ENCODE data around the gene CPTP.
"Not testable (repeated sequence)": the region's sequence is repeated elsewhere in the genome, so short reads cannot be mapped to it uniquely, and the experiment has no call there.

Gene CPTP

GRCh38 chr1:1306661-1307260 is 17.8 kb upstream of the CPTP start:
- peak; percentile 26 for DNase-seq (ENCODE audit: low spot score)

- peak; percentile 19 for DNase-seq (ENCODE audit: low spot score)
Observed at GRCh38 chr1:1307261-1307922, 17.2 kb upstream of the CPTP start.

DNA sequence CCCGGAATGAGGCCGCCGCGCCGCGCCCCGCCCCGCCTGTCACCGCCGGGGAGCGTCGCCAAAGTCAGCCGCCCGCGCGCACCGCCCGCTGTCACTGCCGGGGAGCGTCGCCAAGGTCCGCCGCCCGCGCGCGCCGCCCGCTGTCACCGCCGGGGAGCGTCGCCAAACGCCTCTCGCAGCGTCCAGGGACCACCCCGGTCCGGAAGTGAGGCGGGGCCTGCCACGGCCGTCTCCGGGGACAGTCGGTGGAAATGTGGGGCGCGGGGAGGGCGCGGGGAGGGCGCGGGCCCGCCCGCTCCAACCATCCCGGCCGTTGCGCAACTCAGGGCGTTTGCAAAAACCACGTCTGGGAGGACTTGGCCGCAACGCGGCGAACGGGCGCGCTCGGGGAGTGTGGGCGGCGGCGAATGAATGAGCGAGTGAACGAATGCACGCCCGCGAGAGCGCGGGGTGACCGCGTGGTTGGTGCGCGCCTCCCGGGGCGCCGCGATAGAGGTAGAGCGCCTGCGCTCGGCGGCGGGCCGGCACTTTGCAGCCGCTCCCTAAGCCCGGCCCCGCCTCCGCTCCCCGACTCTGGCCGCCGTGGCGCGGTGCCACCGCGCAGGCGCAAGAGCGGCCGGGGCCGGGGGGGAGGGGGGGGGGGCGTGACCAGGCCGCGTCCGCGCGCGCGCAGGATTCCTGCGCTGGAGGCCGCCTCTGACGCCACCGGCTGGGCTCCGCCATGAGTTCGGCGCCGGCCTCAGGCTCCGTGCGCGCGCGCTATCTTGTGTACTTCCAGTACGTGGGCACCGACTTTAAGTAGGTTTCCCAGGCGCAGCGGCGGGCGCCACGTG is 16.5 kb upstream of the CPTP start, which contains the start of the genes ACAP3 and PUSL1:
Gene ACAP3 (minus strand): TSS at position 8 of the 833 bp plus-strand sequence. CDS start 115 bp downstream, outside the sequence.
Gene PUSL1 (plus strand): TSS at position 675 of the 833 bp plus-strand sequence. CDS start 47 bp downstream, at position 722.
- peak; percentile 84 for DNase-seq (ENCODE audit: low spot score)

DNA sequence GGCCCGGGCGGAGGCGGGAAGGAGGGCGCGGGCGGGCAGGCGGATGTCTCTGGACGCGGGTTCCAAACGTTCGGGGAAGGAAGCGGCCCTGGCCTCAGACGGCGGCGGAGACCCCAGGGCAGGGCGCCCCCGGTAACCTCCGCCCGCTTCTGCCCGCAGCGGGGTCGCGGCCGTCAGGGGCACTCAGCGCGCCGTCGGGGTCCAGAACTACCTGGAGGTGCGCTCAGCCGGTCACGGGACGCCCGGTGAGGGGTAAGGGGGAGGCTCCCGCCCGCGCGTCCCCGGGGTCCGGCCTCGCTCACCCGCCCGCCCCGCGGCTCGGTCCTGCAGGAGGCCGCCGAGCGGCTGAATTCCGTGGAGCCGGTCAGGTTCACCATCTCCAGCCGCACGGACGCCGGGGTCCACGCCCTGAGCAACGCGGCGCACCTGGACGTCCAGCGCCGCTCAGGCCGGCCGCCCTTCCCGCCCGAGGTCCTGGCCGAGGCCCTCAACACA is 15.8 kb upstream of the CPTP start:
- DNase-seq (ENCODE audit: low spot score) = no peak

- DNase-seq (ENCODE audit: low spot score) = peak; percentile 42
Observed at GRCh38 chr1:1309251-1310108, 15.1 kb upstream of the CPTP start.

- no peak for DNase-seq (ENCODE audit: low spot score)
Observed at GRCh38 chr1:1310109-1310385, 14.6 kb upstream of the CPTP start.

GRCh38 chr1:1310476-1311053 is 14.0 kb upstream of the CPTP start:
- DNase-seq (ENCODE audit: low spot score) = no peak

DNA sequence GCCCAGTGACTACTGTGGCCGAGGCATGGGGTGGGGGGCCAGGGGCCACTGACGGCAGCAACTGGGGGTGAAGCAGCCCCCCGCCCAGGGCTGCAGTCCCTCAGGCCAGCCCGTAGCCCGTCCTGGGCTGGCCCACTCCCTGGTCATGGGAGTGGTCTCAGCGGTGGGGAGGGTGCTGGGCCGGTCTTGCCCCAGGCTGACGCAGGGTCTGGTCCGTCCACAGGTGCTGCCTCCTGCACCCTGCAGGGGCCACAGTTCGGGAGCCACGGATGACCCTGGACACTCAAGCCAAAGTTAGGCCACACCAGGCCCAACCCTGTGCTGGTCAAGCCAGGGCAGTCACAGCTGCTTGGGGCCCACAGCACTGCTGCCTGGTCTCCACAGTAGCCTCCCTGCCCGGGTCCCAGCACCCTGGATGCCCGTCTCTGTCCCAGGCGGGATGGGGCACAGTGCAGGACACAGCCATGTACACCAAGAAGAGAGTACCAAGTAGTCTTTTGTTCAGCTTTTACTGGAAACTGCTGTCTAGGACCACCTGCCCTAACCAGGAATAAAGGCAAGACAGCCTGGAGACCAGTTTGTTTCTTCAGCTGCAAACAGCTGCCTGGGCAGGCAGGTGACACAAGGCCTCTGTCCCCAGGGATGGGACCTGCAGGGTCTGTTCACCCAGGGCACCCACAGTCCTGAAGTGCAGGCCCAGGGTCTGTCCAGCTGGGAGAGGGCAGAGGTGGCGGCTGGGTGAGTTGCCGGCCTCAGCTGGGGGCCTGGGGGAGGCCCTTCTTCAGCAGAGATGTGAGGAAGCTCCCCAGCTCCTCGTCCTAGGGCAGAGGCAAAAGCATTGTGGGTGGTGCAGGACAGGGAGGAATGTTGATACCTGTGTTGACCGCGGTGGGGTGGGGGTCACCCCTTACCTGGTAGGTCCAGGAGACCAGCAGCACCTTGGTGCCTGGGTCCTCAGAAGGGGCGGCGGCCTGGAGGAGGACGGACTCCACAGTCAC is 13.2 kb upstream of the CPTP start:
- DNase-seq (ENCODE audit: low spot score) = no peak

DNA sequence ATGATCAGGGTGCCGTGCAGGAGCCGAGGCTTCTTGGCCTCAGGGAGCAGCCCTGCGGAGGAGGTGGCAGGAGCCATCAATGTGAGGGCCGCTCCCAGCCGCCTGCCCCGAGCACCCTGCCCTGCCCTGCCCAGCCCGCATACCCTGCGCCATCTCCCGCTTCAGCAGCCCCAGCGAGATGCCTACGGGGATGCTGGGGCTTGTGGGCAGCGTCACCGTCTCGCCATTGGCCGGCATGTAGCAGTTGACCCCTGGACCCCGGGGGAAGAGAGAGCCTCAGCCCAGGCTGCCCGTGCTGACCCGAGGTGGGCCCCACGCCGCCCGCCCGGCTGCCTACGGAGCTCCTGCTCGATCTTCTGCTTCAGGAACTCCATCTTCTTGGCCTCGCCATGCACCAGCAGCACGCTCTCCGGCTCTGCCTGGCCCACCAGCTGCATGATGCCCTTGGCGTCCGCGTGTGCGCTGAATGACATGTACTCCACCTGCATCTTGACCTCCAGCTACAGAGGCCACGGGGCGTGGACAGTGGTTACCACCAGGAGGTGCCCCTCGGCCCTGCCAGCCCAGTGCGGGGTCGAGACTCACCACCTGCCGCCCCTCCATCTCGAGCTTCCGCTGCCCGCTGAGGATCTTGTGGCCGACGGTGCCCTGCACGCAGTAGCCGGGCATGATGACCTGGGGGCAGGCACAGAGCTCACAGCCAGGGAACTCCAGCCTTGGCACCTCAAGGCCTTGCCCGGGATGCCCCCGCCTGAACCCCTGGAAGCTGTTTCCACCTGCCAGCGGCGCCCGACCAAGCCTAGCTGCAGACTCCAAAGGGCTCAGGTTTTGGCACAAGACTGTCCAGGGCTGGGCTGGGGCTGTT is 11.9 kb upstream of the CPTP start:
- no peak for DNase-seq (ENCODE audit: low spot score)

- no peak for DNase-seq (ENCODE audit: low spot score)
Observed at GRCh38 chr1:1313500-1314236, 10.9 kb upstream of the CPTP start.

DNA sequence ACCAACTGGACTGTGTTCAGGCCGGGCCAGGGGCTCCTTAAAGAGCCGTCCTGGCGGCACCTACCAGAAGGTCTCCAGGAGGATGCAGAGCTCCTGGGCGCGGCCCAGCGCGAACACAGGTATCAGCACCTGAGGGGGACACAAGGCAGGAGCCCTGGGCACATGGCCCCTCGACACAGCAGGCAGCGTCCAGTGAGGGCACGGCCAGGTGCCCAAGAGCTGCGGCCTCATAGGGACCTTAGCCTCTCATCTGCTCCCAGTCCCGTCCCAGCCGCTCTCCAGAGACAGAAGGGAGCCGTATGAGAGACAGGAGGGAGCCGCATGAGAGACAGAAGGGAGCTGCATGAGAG is 10.4 kb upstream of the CPTP start:
- DNase-seq (ENCODE audit: low spot score) = no peak

GRCh38 chr1:1314678-1315335 is 9.8 kb upstream of the CPTP start:
- DNase-seq (ENCODE audit: low spot score) = no peak

GRCh38 chr1:1315435-1315954 is 9.1 kb upstream of the CPTP start:
- no peak for DNase-seq (ENCODE audit: low spot score)

DNA sequence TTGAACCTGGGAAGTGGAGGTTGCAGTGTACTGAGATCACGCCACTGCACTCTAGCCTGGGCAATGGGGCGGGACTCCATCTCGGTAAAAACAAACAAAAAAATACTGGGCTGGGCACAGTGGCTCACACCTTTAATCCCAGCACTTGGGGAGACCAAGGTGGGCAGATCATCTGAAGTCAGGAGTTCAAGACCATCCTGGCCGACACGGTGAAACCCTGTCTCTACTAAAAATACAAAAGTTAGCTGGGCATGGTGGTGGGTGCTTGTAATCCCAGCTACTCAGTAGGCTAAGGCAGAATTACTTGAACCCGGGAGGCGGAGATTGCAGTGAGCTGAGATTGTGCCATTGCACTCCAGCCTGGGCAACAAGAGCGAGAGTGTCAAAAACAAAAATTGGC is 8.4 kb upstream of the CPTP start:
- DNase-seq (ENCODE audit: low spot score) = not testable (repeated sequence)

DNA sequence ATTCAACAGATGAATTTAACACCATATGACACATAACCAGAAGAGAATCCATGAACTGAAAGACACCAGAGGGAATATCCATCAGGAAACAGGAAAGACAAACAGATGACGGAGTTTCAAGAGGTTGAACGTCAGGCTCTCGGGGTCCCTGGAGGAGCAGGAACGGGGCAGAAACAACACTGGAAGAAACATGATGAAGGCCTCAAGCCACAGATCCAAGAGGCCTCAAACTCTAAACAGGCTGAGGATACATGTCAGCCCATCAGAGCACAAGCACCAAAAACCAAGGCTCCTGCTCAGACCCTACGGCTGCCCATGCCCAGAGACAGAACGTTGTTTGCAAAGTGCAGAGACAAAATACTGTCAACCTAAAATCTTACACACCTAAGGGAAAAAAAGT is 7.2 kb upstream of the CPTP start:
- no peak for DNase-seq (ENCODE audit: low spot score)

GRCh38 chr1:1318131-1318652 is 6.4 kb upstream of the CPTP start:
- no peak for DNase-seq (ENCODE audit: low spot score)

DNA sequence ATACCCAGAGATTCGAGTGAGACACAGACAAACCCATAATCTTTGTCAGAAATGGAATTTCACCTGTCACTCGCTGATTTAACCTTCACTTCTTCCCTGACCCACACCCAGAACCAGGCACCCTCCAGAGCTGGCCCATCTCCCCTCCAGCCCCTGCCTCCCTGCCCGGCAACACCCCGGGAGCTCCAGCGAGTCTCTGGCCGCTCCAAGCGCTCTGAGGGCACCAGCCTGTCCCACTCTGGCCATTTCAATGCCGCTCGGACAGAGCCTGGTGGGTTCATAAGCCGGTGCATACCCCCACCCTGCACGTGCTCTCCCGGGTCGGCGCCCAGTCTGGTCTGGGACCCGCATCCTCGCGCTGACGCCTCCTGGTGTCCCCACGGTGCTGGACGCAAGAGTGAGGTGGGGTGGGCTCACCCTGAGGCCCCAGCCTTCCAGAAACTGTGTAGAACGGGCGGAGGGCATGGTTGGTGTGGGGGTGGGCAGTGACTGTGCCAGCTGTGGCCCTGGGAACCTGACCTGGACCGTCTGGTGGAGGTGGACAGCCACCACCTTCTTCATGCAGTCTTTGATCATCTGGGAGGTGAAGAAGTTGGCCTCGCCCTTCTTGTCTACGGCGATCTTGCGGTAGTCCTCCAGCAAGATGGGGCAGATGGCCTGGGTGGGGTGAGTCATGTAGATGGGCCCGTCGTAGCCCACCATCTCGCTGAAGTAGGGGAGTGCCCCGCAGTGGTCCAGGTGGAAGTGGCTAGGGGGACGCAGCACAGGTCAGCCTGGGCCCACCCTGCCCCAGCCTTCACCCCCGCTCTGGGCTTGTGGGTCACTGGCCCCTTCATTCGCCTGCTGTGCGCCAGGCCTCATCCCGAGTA is 5.6 kb upstream of the CPTP start:
- DNase-seq (ENCODE audit: low spot score) = no peak

Measured in cerebellar cortex (tissue), 1 donor.